Measurements from ENCODE around the gene KDM4C.
"Not testable (repeated sequence)": the region's sequence is repeated elsewhere in the genome, so short reads cannot be mapped to it uniquely, and the experiment has no call there.

The KDM4C gene

DNA sequence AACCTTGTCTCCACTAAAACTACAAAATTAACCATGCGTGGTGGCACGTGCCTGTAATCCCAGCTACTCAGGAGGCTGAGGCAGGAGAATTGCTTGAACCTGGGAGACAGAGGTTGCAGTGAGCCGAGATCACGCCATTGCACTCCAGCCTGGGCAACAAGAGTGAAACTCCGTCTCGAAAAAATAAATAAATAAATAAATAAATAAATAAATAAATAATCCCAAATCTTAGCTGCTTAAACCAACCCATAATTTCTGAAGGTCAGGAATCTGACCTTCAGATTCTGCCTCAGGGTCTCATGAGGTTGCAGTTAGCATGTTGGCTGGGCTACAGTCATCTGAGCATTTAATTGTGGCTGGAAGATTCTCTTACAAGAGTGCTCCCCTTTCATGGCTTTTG is 48.5 kb downstream of the KDM4C start:
- DNase-seq (ENCODE audit: low read depth in 3 of 3): not testable (repeated sequence)

DNA sequence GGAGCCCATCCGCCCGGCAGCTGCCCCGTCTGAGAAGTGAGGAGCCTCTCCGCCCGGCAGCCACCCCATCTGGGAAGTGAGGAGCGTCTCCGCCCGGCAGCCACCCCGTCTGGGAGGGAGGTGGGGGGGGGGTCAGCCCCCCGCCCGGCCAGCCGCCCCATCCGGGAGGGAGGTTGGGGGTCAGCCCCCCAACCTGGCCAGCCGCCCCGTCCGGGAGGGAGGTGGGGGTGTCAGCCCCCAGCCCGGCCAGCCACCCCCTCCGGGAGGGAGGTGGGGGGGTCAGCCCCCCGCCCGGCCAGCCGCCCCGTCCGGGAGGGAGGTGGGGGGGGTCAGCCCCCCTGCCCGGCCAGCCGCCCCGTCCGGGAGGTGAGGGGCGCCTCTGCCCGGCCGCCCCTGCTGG is 49.9 kb downstream of the KDM4C start:
- not testable (repeated sequence) for DNase-seq (ENCODE audit: low read depth in 3 of 3)

DNA sequence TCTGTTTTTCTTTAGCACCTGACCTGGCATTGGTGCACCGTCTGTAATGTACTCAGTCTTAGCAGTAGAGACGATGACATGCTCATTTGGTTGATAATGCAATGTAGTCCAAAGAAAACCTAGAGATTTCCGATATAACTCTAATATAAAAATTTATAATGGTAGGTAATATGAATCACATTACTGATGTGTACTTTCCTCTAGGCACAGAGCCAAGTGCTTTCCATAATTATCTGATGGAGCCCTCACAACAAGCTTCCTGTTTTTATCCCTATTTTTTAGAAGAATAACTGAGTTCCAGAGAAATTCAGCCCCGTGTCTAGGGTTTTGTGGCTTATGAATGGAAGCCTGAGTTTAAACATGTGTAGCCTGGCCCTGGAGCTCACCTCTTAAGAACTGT is 53.7 kb downstream of the KDM4C start:
- no peak for DNase-seq (ENCODE audit: low read depth in 3 of 3)

DNA sequence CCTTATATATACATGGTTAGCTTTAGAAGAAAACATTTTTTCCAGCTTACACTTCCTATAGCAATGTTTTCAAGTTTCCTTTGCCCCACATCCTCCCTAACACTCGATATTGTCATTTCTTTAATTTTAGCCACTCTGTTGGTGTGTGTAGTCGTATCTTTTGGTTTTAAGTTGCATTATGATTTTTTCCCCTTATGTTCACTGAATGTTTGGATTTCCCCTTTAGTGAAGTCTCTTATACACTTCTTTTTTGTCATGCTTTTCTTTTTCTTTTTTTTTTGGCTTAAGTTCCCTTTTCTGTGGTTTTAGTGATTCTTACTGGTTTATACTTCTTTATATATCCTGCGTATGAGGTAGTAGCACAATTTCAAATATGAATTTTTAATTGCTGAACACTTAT is 58.8 kb downstream of the KDM4C start:
- DNase-seq (ENCODE audit: low read depth in 3 of 3): no peak

DNA sequence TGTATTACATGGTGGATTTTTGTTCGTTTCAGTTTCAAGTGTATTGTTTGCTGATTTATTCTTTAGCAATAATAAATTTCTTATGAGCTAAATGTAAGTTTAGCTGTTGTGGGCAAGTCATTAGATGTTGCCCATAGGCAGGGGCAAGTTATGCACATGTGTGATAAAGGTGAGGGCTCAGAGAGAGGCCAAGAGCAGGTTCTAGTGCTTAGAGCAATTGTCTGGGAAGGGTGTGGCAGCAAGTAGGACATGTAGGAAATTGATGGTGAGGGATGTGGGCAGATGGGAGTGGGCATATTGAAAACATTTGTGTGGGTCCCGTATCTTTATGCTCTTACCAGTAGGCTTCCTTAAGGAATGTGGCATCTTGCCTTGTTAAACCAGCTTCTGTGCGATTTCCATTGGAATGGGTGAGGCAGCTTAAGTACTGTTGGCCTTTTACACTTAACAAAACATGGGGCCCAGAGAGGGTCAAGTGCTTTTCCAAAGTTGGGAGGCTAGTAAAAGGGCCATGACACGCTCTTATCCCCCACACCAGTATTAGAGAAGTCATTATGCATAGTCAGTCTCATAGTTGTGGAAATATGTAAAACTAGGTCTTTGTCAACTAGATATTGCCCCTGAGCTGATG is 60.6 kb downstream of the KDM4C start:
- DNase-seq (ENCODE audit: low read depth in 3 of 3): no peak

GRCh38 chr9:6819112-6819511 is 61.3 kb downstream of the KDM4C start:
- DNase-seq (ENCODE audit: low read depth in 3 of 3): no peak

DNA sequence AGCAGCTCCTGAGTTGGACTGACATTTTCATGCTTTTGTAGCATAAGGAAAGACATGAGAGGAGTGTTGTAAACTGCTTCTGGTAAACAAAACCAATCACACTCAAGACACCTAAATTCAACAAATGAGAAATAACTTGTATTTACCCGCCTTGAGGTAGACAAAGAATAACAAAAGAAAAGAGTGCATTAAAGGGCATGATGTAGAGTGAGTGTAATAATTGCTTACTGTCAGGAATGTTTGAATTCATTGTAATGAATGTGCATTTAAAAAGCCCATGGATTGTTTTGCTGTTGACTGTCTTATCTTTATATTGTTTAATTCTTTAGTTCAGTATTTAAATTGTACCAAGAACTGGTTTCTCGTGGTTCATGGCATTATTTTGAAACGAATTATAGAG is 61.8 kb downstream of the KDM4C start:
- DNase-seq (ENCODE audit: low read depth in 3 of 3): no peak

DNA sequence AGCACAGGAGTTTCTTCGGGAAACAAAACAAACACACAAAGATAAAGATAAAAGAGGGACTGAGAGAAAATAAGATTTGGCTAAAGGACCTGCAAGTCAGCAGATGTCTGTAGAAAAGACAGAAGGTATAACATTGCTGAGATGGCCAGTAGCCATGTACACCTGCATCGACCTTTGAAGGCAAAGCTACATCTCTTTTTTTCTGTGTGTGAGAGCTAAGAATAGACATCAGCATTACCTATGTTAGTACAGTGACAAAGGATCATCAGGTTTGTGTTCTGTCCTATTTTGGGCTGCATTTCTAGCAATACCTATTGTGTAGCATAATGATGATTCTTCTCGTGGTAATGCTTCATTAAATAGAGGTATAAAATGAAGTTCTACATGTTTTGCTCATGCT is 64.9 kb downstream of the KDM4C start:
- no peak for DNase-seq (ENCODE audit: low read depth in 3 of 3)

DNA sequence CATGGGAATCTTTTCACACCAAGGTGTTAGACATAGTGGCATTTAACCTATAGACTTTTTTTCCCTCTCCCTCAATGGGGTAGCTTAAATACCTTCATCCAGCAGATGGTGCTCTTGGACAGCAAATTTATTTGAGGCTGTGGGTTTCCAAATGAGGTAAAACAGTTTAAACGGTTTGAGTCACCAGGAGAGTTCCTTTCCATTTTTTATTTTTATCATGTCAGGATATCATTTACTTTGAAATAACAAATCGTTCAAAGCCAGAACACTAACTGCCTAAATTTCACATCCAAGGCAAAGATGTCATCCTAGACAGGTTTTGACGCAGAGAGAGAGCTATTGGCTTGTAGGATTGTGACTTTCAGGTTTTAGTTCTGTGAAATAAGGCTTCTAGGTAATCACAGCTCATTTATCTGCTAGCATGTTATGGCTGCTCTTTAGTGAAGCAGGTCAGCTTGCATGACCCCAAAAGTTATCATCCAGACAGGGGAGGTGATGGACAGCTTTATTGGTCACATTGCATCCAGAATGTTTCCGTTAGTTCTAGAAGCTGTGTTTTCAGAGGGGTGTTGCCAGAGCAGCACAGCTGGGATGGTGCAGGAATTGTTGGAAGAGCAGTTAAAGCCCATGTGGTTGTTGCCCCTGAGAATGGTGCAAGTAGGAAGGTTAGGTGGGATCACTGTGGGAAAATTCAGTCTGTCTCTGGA is 69.8 kb downstream of the KDM4C start:
- no peak for DNase-seq (ENCODE audit: low read depth in 3 of 3)

DNA sequence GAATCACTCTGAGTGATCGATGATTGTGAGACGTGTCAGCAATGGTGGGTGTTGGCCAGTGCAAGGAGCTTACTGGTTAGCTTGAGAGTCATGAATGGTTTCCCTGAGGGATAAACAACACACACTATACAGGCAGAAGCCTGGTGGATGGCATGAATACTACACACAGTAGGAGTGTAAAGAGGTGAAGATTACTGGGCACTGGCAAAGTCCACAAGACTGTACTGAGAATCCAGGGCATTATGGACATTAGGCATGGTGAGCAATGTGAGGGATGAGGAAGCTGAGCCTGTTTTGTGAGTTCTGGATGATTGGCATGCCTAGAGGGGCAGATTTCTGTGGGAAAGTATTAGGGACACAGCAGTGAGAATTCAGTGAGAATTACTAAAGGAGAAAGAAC is 71.3 kb downstream of the KDM4C start:
- DNase-seq (ENCODE audit: low read depth in 3 of 3): no peak

DNA sequence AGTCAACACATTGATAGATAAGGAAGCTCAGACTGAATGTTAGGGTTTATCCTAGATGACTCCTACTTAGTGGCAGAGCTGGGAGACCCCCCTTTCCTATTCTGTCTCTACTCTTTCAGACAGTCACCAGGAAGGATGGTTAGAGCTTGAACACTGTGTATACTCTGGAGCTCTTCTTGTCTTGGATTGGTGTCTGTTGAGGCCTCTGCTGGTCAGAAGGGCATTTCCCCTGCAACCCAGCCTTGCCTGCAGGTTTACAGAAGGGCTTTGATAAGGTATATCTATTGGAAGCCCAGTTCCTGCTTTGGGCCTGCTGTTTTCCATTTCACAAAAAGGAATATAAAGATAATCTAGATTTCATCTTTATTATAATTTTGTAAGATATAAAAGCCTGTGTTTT is 71.8 kb downstream of the KDM4C start:
- no peak for DNase-seq (ENCODE audit: low read depth in 3 of 3)

DNA sequence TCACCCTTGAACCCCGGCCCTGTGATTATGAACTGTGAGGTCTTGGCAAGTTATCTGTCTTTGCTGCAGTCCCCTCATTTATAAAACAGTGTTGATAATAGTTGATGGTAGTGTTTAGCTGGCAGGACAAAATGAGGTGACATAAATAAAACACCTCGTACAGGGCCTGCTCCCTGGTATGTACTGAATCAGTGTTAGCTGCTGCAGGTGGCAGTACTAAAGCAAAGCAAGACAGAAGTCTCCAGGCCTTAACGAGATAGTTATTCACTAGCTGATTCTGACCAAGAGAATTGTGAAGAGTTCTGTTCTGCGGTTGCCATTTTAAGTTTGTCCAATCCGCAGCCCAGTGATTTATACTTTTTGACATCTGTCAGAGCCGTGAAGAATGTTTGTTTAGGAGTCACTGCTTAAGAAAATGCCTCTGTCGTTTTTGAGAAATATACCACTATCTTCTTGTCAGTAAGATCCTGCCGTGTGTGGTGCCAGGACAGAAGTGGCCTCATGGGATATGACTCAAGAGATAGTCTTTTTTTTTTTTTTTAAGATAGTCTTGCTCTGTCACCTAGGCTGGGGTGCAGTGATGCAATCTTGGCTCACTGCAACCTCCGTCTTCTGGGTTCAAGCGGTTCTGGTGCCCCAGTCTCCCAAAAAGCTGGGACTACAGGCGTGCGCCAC is 75.9 kb downstream of the KDM4C start:
- DNase-seq (ENCODE audit: low read depth in 3 of 3): no peak

GRCh38 chr9:6834306-6834705 is 76.5 kb downstream of the KDM4C start:
- no peak for DNase-seq (ENCODE audit: low read depth in 3 of 3)

GRCh38 chr9:6838158-6838557 is 80.4 kb downstream of the KDM4C start:
- no peak for DNase-seq (ENCODE audit: low read depth in 3 of 3)

DNA sequence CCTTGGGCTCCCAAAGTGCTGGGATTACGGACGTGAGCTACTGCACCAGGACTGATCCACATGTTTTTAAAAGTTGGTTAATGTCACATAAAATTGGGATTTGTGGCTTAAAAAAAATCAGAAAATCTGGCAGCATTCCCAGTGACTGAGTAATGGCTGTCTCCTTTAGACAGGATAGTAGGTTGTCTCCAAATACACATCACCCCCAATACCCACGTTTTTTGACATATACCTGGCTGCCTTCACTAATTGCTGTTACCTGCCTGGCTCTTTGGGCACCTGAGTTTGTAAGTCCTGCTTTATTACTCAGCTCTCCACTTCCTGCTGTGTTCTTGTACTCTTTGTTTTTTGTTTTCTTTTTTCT is 84.8 kb downstream of the KDM4C start:
- DNase-seq (ENCODE audit: low read depth in 3 of 3): no peak

DNA sequence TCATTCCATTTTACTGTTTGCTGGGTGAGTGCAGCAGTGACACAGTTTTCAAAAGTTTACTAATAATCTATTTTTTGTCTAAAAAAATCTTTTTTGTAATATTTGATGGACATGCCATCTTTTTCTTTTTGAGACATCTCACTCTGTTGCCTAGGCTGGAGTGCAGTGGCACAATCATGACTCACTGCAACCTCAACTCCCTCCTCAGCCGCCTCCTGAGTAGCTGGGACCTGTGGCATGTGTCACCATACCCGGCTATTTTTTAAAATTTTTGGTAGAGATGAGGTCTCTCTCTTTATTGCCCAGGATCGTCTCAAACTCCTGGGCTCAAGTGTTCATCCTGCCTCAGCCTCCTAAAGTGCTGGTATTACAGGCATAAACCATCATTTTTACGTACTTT is 86.0 kb downstream of the KDM4C start:
- no peak for DNase-seq (ENCODE audit: low read depth in 3 of 3)

- DNase-seq (ENCODE audit: low read depth in 3 of 3): no peak
Observed at GRCh38 chr9:6844267-6844666, 86.5 kb downstream of the KDM4C start.

- DNase-seq (ENCODE audit: low read depth in 3 of 3): no peak
Observed at GRCh38 chr9:6845128-6845826, 87.5 kb downstream of the KDM4C start.

- no peak for DNase-seq (ENCODE audit: low read depth in 3 of 3)
Observed at GRCh38 chr9:6845880-6846279, 88.1 kb downstream of the KDM4C start.

DNA sequence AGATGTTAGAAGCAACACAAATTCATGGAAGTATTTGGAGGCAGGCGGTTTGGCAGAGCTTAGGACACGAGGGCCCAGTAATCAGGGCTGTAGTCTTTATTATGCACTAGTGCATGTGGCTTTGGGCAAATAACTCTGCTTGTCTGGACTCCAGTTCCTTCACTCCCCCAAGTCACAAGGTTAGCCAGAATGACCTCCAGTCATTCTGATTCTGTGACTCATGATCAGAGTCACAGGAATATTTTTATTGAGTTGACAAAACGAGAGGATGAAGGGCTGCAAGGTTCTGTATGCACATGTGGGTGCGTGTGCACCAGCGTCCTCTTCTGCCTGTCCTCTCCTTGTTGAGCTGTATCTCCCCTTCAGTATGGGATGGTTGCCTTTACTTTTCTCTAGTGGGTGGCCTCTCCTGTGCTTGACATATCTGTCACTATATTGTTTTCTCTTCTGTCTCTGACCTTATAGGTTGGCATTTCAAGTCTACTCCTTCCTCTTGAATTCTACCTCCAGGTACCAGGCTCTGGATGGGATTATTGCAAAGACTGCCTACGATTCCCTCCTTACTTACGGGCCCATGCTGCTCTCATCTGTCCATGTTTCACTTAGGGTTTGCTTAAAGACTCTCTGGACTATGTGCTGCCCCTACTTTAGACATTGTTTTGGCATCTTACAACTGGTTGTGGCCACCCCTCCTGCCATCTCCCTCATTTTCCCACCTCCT is 94.6 kb downstream of the KDM4C start:
- DNase-seq (ENCODE audit: low read depth in 3 of 3): no peak

DNA sequence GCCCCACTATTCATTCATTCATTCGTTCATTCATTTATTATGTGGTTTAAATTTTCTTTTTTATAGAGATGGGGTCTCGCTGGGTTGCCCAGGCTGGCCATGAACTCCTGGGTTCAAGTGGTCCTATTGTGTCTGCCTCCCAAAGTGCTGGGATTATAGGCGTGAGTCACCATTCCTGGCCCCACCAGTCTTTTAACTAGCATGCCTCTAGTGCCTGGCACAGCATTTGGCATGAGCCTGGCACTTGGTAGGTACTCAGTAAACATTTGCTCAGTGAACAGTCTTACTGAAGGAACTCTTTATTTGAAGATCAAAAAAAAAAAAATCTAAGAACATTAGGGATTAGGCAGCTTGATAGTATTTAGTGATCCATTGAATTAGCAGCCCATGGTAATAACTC is 98.1 kb downstream of the KDM4C start:
- no peak for DNase-seq (ENCODE audit: low read depth in 3 of 3)

- DNase-seq (ENCODE audit: low read depth in 3 of 3): no peak
Observed at GRCh38 chr9:6864102-6864501, 106.3 kb downstream of the KDM4C start.
